Kidney (tissue), 14 donors: ENCODE measurements around the gene TBCD. TPM values are rescaled to one million over a fixed set of nuclear protein-coding genes. Genes with fewer than 3 reads are reported as not detected.

ENCODE experiments used
- DNase-seq, 5 donors: peaks; one replicate each; pipeline ENCODE4 v3.0.0-alpha.2; 2013 to 2020
- FAIRE-seq: peaks from 2 replicates; lab custom pipeline; 2012; peaks lifted over from hg19 to GRCh38; lab: Jason Lieb, UNC
- H3K27ac ChIP-seq, 2 donors: one replicate each; pipeline ENCODE4 v1.7.0; 2013; ENCODE audit warnings: low read depth in 2 of 2, low read length in 2 of 2, inconsistent platforms in 1 of 2
- H3K27me3 ChIP-seq: one replicate; pipeline ENCODE4 v1.7.1; 2013; ENCODE audit warnings: low read length, inconsistent platforms; ENCODE audit not compliant: control insufficient read depth, insufficient read depth
- H3K36me3 ChIP-seq, 3 donors: one replicate each; pipeline versions ENCODE4 v1.7.0 to v1.7.1; 2013; ENCODE audit warnings: low read length in 3 of 3, control low read depth in 1 of 3, inconsistent platforms in 1 of 3; ENCODE audit not compliant: insufficient read depth in 3 of 3, control insufficient read depth in 2 of 3
- H3K4me1 ChIP-seq, 3 donors: one replicate each; pipeline versions ENCODE4 v1.7.0 to v1.7.1; 2013; ENCODE audit warnings: low read length in 3 of 3, inconsistent platforms in 1 of 3, low read depth in 1 of 3; ENCODE audit not compliant: control insufficient read depth in 2 of 3, insufficient read depth in 2 of 3
- H3K4me3 ChIP-seq, 3 donors: one replicate each; pipeline versions ENCODE4 v1.7.0 to v1.8.1; 2013; ENCODE audit warnings: low read length in 3 of 3, control low read depth in 1 of 3, inconsistent platforms in 1 of 3
- H3K9ac ChIP-seq, 3 donors: one replicate each; pipeline versions ENCODE4 v1.7.0 to v1.7.1; 2013; ENCODE audit warnings: low read length in 3 of 3, control low read depth in 1 of 3, inconsistent platforms in 1 of 3
- H3K9me3 ChIP-seq, 3 donors: one replicate each; pipeline versions ENCODE4 v1.7.0 to v1.7.1; 2013; ENCODE audit warnings: low read length in 3 of 3, control low read depth in 1 of 3, inconsistent platforms in 1 of 3; ENCODE audit not compliant: control insufficient read depth in 2 of 3, insufficient read depth in 1 of 3
- intact Hi-C: fragments of 100-400 bp; cut with DNase I; formaldehyde crosslinking; loops from one replicate; pipeline ENCODE4 v1.11.1; 2022
- polyA plus RNA-seq: library from polyadenylated mRNA; stranded (reverse); fragments of 350-450 nt; fragmentation: Illumina TruSeq; extraction: RNeasy Lipid Tissue Mini Kit (QIAGEN cat#74804); gene quantifications from one replicate; pipeline ENCODE4 v1.2.3, GENCODE V29; 2014; ENCODE audit warnings: low read depth, low replicate concordance; ENCODE audit not compliant: insufficient read depth
- total RNA-seq: library from RNA; stranded (reverse); fragmentation: NEBNext Ultra II Directional; extraction: Animal tissue kit (Norgen Biotek cat#: 25700); gene quantifications from one replicate; pipeline ENCODE4 v1.2.1, GENCODE V29; 2021
- TF ChIP-seq, protein P1 (sequence below): IDR thresholded peaks from 3 replicates; pipeline ENCODE4 v1.5.1; 2012; ENCODE audit warnings: mild to moderate bottlenecking, moderate library complexity, borderline replicate concordance; ENCODE audit not compliant: insufficient read depth; ENCODE audit errors: extremely low read depth
- donor health status: control.
- donor health status: control.
- donor health status: control.
- donor health status: control.
- donor health status: control.
- donor health status: DM: yes; HTN: yes; CAD: no.
- donor health status: Normal renal cell carcinoma (clear cell type).

Gene TBCD
- total and polyA plus RNA-seq, 2 donors from 2014 or later, result 72.8 to 78.7 TPM

DNA sequence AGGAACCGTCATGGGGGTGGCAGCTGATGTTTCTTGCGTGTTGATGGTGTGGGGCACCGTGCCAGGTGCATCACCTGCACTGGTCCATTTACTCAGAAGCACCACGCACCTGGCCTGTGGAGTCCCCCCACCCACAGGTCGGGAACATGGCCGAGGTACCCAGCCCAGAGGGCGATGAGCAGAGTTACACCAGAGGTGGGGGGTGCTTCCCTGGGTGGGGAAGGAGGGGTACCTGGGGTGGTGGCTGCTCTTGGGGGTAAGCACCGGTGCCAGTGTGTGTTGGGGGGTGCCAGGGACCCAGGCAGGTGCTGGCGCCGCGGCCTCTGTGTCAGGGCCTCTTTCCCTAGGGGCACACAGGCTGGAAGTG lies 92.9 kb downstream of the TBCD start:
- Histone ChIP-seq H3K4me1 (no peaks in the 10 kb centered on the region), H3K9ac (peak overlapping the region in 1 of 3 donors; percentile 40), H3K4me3 (peak overlapping the region in 1 of 3 donors; percentile 20), H3K27ac (peak overlapping the region in 1 of 2 donors; percentile 51), H3K9me3 (no peaks in the 10 kb centered on the region), H3K27me3 (no peaks in the 10 kb centered on the region), H3K36me3 (no peaks in the 10 kb centered on the region)
- DNase-seq (peak in 1 of 5 donors; percentile 60), FAIRE-seq (no peak)
- intact Hi-C loops, result no loop called here
- TF ChIP-seq, protein P1, sequence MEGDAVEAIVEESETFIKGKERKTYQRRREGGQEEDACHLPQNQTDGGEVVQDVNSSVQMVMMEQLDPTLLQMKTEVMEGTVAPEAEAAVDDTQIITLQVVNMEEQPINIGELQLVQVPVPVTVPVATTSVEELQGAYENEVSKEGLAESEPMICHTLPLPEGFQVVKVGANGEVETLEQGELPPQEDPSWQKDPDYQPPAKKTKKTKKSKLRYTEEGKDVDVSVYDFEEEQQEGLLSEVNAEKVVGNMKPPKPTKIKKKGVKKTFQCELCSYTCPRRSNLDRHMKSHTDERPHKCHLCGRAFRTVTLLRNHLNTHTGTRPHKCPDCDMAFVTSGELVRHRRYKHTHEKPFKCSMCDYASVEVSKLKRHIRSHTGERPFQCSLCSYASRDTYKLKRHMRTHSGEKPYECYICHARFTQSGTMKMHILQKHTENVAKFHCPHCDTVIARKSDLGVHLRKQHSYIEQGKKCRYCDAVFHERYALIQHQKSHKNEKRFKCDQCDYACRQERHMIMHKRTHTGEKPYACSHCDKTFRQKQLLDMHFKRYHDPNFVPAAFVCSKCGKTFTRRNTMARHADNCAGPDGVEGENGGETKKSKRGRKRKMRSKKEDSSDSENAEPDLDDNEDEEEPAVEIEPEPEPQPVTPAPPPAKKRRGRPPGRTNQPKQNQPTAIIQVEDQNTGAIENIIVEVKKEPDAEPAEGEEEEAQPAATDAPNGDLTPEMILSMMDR, result no peak

DNA sequence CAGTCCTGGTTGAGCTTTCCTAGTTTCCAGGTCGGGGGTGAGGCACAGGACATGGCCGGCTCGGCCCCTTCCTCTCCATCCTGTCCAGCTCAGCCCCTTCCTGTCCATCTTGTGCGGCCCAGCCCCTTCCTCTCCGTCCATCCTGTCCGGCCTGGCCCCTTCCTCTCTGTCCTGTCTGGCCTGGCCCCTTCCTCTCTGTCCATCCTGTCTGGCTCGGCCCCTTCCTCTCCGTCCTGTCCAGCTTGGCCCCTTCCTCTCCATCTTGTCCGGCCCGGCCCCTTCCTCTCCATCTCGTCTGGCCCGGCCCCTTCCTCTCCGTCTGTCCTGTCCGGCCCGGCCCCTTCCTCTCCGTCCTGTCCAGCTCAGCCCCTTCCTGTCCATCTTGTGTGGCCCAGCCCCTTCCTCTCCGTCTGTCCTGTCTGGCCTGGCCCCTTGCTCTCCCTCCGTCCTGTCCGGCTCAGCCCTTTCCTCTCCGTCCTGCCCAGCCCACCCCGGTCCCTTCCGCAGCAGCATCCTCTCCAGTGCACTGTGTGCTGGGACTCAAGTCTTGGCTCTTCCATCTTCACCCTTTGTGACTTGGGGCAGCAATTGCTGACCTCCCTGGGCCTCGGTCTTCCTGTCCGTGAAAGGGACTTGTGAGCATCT lies 93.4 kb downstream of the TBCD start:
- Histone ChIP-seq H3K27ac (peak overlapping the region; percentile 10 to 51), H3K9ac (peak overlapping the region in 1 of 3 donors; percentile 30)
- TF ChIP-seq, protein P1, result no peak

DNA sequence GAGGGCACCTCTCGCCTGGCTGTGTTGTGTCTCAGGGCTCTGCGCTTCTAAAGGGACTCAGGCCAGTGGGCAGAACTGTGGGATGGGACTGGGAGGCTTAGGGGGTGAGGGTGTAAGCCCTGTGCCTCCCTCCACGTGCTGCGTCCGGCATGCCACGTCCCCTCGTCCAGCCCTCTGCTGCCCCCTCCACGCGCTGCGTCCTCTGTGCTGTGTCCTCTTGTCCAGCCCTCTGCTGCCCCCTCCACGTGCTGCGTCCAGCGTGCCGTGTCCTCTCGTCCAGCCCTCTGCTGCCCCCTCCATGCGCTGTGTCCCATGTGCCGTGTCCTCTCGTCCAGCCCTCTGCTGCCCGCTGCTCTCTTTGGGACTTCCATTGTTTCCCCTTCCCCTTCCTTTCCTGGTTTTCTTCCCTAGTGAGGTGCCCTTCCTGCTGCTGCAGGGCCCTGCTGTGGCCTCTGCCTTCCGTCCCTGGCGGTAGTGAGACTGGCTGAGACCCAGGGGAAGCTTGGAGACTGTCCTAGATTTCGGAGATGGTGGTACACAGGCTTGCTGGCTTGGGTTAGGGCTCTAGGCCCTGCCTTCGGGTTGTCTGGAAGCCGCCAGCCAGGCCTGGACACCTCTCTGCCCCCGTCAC lies 94.3 kb downstream of the TBCD start:
- H3K36me3 ChIP-seq, result no peaks in the 10 kb centered on the region
- DNase-seq (peak in 2 of 5 donors; percentile 45 to 68), FAIRE-seq (no peak)
- H3K9me3 ChIP-seq, result no peaks in the 10 kb centered on the region
- TF ChIP-seq, protein P1, result no peak
- peak overlapping the region in 2 of 3 donors; percentile 42 to 49 for H3K4me3 ChIP-seq
- no peaks in the 10 kb centered on the region for H3K27me3 ChIP-seq
- H3K9ac ChIP-seq, result no peak overlapping the region
- H3K4me1 ChIP-seq, result no peaks in the 10 kb centered on the region
- peak overlapping the region; percentile 3 to 43 for H3K27ac ChIP-seq
- intact Hi-C loops, result no loop called here

More for the DNA sequence above, 93.4 kb downstream of the TBCD start:
- Histone ChIP-seq H3K9me3 (no peaks in the 10 kb centered on the region), H3K27me3 (no peaks in the 10 kb centered on the region), H3K4me3 (peak overlapping the region; percentile 42 to 56 (median 49)), H3K4me1 (no peaks in the 10 kb centered on the region), H3K36me3 (no peaks in the 10 kb centered on the region)
- intact Hi-C loops, result no loop called here
- no peak for FAIRE-seq
- DNase-seq, result peak in 3 of 5 donors; percentile 63 to 90 (median 86)
